Bronchial epithelial cell (primary cell): Measurements from ENCODE around the gene GPATCH4. TPM values are rescaled to one million over a fixed set of nuclear protein-coding genes. Genes with fewer than 3 reads are reported as not detected.

ENCODE experiments used
- DNase-seq: peaks from one replicate; pipeline ENCODE4 v3.0.0-alpha.2; 2010; ENCODE audit warnings: low read depth
- FAIRE-seq: peaks from 2 replicates; lab custom pipeline; 2011; peaks lifted over from hg19 to GRCh38; lab: Jason Lieb, UNC
- H3K27me3 ChIP-seq: 2 replicates; pipeline ENCODE4 v1.5.1; 2011; ENCODE audit warnings: low read length; ENCODE audit not compliant: control insufficient read depth, insufficient read depth
- H3K36me3 ChIP-seq: 2 replicates; pipeline ENCODE4 v1.5.1; 2011; ENCODE audit warnings: low read length; ENCODE audit not compliant: control insufficient read depth, insufficient read depth
- H3K4me3 ChIP-seq: 2 replicates; pipeline ENCODE4 v1.5.1; 2011; ENCODE audit warnings: mild to moderate bottlenecking, low read depth, low read length, control low read depth
- CTCF ChIP-seq: IDR thresholded peaks from 2 replicates; pipeline ENCODE4 v1.5.1; 2011; ENCODE audit warnings: mild to moderate bottlenecking, moderate library complexity, low read length, control low read depth, inconsistent platforms; ENCODE audit not compliant: insufficient read depth, severe bottlenecking
- total RNA-seq: library from RNA; depleted of rRNA; stranded (reverse); fragments of >200 nt; gene quantifications from 2 replicates; pipeline ENCODE4 v1.2.1, GENCODE V29; 2014

GPATCH4 gene
- total RNA-seq, 1 donor from 2014 or later = 29.2 TPM

GRCh38 chr1:156581661-156582387 lies 19.5 kb downstream of the GPATCH4 start:
- Histone ChIP-seq H3K4me3 (no peak overlapping the region), H3K27me3 (no peaks in the 10 kb centered on the region), H3K36me3 (no peaks in the 10 kb centered on the region)
- FAIRE-seq (no peak), DNase-seq (no peak)
- no peak for TF ChIP-seq CTCF

- Histone ChIP-seq H3K4me3 (no peak within 1 kb of the TSS), H3K36me3 (no peaks in the 10 kb centered on the region), H3K27me3 (no peaks in the 10 kb centered on the region)
- DNase-seq (no peak), FAIRE-seq (no peak)
- TF ChIP-seq CTCF = no peak
Observed at GRCh38 chr1:156579472-156579871, 21.8 kb downstream of the GPATCH4 start, which contains the start of gene TTC24. TTC24 (plus strand) TSS chr1:156579723; CDS start chr1:156581365, 1,642 bp downstream.

DNA sequence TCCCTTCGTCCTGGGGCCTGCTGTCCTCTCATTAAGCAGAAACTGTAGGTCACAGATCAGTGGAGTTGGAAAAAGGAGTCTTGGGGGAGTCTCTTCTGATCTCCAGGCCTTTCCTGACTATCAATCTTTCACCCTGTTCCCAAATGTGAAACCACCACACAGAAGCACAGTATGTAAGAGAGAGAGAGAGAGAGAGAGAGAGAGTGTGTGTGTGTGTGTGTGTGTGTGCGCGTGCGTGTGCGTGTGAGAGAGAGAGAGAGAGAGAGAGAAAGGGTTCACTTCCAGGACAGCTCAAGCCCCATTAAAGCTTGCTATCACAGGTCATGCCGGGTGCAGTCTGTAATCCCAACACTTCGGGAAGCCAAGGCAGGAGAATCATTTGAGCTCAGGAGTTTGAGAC lies 23.2 kb downstream of the GPATCH4 start:
- no peak overlapping the region for H3K4me3 ChIP-seq
- no peak for TF ChIP-seq CTCF
- no peaks in the 10 kb centered on the region for H3K36me3 ChIP-seq
- FAIRE-seq = no peak
- H3K27me3 ChIP-seq = no peaks in the 10 kb centered on the region
- DNase-seq = no peak

DNA sequence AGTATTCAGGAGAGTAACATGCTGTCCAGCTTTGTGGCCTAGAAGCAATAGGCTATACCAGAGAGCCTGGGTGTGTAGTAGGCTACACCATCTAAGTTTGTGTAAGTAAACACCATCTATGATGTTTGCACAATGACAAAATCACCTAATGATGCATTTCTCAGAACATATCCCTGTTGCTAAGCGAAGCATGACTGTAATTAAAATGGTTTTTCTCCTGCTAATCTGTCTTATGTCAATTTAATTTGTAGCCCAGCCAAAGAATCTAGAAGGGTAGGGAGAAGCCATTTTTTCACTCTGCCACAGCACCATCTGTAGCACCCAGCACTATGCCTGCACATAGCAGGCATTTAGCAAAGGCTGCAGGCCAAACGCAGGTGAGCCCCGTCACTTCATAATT lies 23.7 kb downstream of the GPATCH4 start:
- Histone ChIP-seq H3K4me3 (no peak overlapping the region), H3K27me3 (no peaks in the 10 kb centered on the region), H3K36me3 (no peaks in the 10 kb centered on the region)
- FAIRE-seq = no peak
- no peak for DNase-seq
- TF ChIP-seq CTCF = no peak

GRCh38 chr1:156574039-156574633 lies 27.1 kb downstream of the GPATCH4 start:
- DNase-seq (no peak), FAIRE-seq (no peak)
- Histone ChIP-seq H3K4me3 (no peak overlapping the region), H3K27me3 (no peaks in the 10 kb centered on the region), H3K36me3 (no peaks in the 10 kb centered on the region)
- no peak for TF ChIP-seq CTCF
